D721Med (cell line): Measurements from ENCODE around the gene TRIP4.

Source experiments
- DNase-seq: peaks from one replicate; pipeline ENCODE4 v3.0.0; 2011; ENCODE audit warnings: low spot score; ENCODE audit not compliant: insufficient read length
- FAIRE-seq: peaks from 2 replicates; lab custom pipeline; 2011; peaks lifted over from hg19 to GRCh38; lab: Jason Lieb, UNC
- TF ChIP-seq, protein P1 (sequence below): IDR thresholded peaks from 2 replicates; pipeline ENCODE4 v1.5.1; 2012; ENCODE audit warnings: mild to moderate bottlenecking, control low read depth; ENCODE audit not compliant: insufficient read depth; ENCODE audit errors: missing control alignments

TRIP4 gene

DNA sequence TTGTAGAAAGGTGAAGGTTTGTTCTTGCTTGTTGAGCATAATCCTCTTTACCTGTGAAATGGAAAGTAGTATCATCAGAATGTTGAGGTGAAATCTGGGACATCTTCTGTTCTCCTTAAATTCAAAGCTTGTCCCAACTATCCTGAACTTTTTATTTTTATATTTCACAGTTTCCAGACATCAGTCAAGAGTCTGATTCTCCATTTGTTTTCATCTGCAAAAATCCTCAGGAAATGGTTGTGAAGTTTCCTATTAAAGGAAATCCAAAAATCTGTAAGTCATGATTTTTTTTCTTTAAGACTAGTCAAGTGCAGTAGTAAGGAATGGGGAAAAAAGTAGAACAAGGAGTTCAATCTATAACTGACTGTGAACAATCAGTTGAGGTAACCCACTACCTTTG is 57.2 kb downstream of the TRIP4 start:
- no peak for DNase-seq
- TF ChIP-seq, protein P1, sequence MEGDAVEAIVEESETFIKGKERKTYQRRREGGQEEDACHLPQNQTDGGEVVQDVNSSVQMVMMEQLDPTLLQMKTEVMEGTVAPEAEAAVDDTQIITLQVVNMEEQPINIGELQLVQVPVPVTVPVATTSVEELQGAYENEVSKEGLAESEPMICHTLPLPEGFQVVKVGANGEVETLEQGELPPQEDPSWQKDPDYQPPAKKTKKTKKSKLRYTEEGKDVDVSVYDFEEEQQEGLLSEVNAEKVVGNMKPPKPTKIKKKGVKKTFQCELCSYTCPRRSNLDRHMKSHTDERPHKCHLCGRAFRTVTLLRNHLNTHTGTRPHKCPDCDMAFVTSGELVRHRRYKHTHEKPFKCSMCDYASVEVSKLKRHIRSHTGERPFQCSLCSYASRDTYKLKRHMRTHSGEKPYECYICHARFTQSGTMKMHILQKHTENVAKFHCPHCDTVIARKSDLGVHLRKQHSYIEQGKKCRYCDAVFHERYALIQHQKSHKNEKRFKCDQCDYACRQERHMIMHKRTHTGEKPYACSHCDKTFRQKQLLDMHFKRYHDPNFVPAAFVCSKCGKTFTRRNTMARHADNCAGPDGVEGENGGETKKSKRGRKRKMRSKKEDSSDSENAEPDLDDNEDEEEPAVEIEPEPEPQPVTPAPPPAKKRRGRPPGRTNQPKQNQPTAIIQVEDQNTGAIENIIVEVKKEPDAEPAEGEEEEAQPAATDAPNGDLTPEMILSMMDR: no peak
- no peak for FAIRE-seq

GRCh38 chr15:64447536-64448315 is 60.1 kb downstream of the TRIP4 start:
- TF ChIP-seq, protein P1: no peak
- no peak for FAIRE-seq
- no peak for DNase-seq

- FAIRE-seq (peak; percentile 88), DNase-seq (peak; percentile 38)
Observed at GRCh38 chr15:64452988-64453688, 65.5 kb downstream of the TRIP4 start.

GRCh38 chr15:64453689-64454037 is 66.0 kb downstream of the TRIP4 start:
- FAIRE-seq (no peak), DNase-seq (no peak)
- TF ChIP-seq, protein P1: no peak

More at GRCh38 chr15:64452988-64453688, 65.5 kb downstream of the TRIP4 start:
- TF ChIP-seq, protein P1: no peak

GRCh38 chr15:64454282-64454681 is 66.6 kb downstream of the TRIP4 start:
- FAIRE-seq (no peak), DNase-seq (no peak)
- TF ChIP-seq, protein P1: no peak

DNA sequence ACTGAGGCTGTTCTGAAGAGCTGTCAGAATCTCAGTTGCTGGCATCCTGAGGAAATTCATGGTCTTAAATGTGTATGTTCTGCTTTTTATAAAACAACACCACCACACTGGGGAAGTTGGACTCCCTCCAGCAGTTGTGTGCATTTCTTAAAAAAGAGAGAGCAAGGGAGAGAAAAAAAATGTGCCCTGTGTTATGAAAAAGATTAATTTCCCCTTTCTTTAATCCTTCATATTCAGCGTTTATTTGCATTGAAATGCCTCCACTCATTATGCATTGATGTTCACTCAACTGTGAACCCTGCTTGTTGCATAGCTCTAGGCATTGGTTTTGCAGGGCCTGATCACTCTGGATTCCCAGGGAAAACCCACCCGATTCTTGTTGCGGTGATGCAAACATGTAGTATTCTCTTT is 68.3 kb downstream of the TRIP4 start:
- DNase-seq: no peak

More for the DNA sequence above, 68.3 kb downstream of the TRIP4 start:
- FAIRE-seq: no peak
- TF ChIP-seq, protein P1: no peak
